ENCODE results near the gene OR56A5.

Gene OR56A5

DNA sequence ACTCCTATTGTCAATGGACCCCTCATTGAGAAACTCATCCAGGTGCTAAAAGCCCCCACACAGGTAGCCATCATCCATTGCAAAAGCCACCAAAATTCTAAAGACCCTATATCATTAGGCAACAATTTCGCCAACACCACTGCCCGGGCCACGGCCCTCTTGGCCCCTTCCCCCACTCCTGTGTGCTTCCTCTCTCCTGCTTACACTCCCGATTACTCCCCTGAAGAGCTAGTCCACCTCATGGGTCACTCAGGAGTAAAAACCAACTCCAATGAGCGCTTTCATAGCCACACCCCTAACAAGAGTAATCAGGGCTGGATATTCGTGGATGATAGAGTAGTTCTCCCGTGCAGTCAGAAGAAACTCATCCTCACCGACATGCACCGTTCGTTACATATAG is 35.2 kb downstream of the OR56A5 start:
- DNase-seq (ENCODE audit: low read depth in 3 of 3, low spot score in 1 of 3), result no peak

DNA sequence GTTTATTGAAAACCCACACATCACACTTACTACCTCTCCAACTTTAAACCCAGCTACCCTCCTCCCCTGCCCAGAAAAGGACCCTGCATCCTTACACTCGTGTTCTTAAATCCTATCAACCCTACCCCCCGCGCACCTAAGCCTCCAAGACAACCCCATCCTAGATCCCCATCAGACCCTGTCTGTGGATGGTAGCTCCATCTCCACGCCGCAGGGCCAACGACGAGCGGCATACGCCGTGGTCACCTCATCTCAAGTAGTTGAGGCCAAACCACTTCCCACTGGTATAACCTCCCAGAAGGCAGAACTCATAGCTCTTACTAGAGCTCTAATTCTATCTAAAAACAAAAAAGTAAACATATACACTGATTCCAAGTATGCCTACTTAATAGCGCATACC is 35.6 kb downstream of the OR56A5 start:
- no peak for DNase-seq (ENCODE audit: low read depth in 3 of 3, low spot score in 1 of 3)

DNA sequence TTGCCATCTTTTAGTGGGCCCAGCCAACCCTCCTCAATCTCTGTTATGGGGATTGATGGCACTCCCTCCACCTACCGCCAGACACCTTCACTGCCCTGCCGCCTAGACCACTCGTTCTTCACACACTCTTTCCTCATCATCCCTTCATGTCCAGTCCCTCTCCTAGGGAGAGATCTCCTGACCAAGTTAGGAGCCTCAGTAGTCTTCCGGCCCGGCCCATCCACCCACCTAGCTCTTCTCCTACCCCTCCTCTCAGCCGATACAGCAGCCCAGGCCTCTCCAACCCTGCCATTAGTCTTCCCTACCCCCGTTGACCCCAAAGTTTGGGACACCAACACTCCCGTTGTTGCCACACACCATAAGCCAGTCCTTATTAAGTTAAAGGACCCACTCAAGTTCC is 37.2 kb downstream of the OR56A5 start:
- no peak for DNase-seq (ENCODE audit: low read depth in 3 of 3, low spot score in 1 of 3)

DNA sequence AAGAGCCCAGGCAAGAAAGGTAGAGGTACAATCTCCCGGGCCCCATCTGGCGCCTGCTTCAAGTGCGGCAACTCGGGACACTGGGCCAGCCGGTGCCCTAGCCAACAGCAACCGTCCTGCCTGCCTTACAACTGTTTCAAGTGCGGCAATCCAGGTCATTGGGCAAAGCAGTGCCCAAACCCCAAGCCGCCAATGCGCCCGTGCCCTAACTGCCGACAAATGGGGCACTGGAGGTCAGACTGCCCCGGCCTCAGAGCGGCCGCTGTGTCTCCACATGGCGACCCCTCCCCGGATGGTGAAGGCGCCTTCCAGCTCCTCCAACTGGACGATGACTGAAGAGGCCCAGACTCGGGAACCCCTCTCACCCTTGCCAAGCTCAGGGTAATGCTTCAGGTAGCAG is 37.7 kb downstream of the OR56A5 start:
- no peak for DNase-seq (ENCODE audit: low read depth in 3 of 3, low spot score in 1 of 3)

DNA sequence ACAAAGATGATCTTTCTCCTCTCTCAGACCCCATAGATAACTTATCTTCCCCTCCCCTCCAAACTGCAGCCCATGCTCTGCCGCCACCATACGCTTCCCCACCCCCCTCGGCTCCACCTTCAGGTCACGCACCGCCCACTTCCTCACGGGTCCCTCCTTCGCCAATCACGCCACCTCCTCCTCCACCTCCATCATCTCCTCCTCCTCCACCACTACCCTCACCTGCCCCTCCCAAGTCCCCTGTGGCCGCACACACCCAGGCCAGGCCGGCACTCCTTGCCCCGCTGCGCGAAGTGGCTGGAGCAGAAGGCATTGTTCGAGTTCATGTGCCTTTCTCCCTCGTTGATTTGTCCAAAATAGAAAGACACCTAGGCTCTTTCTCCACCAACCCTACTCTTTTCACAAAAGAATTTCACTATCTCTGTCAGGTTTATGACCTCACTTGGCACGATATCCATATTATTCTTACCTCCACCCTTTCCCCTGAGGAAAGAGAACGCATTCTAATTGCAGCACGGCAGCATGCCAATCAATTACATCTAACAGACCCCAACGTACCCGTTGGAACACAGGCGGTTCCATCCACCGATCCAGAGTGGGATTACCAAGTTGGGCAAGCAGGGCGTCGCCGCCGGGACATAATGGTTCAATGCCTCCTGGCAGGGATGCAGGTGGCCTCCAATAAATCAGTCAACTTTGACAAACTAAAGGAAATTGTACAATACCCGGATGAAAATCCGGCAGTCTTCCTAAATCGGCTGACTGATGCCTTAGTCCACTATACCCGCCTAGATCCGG is 38.5 kb downstream of the OR56A5 start:
- no peak for DNase-seq (ENCODE audit: low read depth in 3 of 3, low spot score in 1 of 3)

DNA sequence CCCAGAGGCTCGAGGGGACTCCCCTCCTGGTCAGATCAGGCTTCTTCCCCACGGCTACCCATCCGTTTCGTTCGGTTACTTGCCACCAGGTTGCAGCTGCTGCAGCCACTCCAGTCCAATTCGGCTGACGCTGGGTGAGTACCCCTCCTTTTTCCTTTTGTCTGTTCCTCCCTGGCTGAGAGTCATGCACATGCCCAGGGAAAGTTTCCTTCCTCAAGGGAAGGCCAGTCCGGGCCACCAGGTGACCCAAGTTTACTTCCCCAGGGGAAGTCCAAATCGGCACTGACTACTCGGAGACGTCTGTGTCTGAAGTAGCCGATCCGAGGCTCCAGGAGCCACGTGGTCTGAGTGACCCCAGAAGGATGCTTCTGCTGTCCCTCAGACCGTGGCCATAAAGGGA is 39.5 kb downstream of the OR56A5 start:
- DNase-seq (ENCODE audit: low read depth in 3 of 3, low spot score in 1 of 3), result no peak

DNA sequence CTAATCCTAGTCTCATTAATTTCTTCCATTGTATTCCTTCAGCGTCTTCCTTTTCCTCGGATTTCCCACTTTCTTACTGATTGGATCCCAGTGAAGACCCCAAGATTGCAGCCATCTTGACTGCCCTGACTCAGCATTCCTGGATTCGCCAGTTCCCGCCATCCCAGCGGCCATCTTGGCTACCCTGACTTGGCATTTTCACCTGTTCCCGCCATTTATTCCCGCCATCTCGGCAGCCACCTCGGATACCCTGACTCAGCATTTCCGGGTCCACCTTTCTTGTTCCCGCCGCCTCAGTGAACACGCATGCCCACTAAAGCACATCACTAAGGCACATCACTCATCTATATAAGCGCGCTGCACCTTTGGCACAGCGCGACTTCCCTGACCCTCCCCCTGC is 40.0 kb downstream of the OR56A5 start:
- DNase-seq (ENCODE audit: low read depth in 3 of 3, low spot score in 1 of 3), result no peak

DNA sequence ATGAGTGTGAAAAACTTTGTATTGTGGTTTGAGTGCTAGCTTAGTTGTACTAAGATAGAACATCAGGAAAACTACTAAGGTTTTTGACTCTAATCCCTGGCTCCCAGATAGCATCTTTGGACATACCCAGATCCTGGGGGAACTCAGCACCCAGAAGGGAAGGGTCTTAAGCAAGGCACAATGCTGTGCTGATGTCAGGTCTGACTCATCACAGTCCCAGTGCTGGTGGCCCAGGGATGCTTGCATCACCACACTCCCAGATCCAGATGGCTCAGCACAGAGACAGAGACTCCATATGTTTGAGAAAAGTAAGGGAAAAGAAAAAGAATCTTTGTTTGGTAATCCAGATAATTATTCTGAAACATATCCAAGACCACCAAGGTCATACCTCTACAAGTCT is 44.5 kb downstream of the OR56A5 start:
- DNase-seq (ENCODE audit: low read depth in 3 of 3, low spot score in 1 of 3), result no peak

DNA sequence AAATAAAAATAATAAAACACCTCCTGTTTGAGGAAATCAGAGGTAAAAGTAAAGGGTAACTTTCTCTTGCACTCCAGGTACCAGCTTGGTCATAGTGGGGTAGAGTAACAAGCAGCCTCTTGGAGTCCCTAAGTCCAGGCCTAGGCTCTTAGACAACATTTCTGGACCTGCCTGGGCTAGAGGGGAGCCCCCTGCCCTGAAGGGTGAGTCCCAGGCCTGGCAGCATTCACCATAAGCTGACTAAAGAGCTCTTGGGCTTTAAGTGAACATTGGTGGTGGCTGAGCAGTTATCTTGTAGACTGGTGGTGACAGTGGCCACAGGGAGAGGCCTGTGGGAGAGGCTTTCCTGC is 44.9 kb downstream of the OR56A5 start:
- DNase-seq (ENCODE audit: low read depth in 3 of 3, low spot score in 1 of 3), result no peak

DNA sequence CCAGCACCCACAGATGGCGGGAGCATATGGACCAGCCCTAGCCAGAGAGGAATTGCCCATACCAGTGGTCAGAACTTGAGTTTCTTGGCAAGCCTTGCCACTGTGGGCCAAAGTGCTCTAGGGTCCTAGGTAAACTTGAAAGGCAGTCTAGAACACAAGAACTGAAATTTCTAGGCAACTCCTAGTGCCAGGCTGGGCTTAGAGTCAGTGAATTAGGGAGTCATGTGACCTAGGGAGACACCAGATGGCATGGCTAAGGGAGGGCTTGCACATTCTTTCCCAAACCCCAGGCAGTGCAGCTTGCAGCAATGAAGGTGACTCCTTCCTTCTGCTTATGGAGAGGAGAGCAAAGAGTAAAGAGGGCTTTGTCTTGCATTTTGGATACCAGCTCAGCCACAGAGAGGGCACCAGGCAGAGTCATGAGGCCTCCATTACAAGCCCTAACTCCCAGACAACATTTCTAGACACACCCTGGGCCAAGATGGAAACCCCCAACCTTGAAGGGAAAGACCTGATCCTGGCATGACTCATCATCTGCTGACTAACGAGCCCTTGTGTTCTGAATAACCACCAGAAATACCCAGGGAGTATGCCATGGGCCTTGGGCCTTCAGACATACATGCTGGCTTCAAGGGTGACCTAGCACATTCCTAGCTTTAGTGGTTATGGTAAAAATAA is 45.4 kb downstream of the OR56A5 start:
- DNase-seq (ENCODE audit: low read depth in 3 of 3, low spot score in 1 of 3), result no peak
